ENCODE measurements around the gene TAC4.

DNA sequence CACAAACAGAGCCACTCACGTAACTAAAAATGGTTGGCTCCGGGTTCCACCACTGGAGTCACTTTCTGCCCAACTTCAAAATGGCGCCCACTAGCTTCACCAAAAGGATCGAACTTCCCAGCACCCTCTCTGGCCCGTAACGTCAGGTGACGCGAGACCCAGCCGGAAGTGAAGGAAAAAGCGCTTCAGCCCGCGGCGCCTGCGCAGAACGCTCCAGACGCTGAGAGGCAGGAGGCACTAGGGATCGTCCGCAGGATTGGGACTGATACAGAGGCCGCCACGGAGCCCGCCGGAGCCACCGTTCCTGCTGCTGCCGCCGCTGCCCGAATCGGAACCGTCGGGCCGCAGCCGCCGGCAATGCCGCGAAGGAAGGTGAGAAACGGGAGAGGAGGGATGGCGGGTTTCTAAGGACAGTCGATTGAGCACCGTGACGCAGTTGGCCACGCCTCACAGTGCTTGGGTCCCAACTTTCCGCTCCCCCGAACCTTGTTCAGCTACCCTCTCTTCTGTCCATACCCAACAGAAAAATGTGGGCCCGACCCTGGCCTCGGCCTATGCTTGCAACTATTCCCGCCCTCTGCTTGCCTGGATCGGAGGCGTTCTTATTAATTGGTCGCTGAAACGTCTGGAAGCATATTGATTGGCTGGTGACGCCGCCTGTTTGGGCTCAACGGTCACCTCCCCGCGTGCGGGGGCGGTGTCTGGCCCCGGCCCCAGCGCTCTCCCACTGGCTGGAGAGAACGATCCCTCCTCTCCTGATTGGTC is 59.2 kb downstream of the TAC4 start, which contains the start of gene KAT7:
- TF ChIP-seq POLR2A (IDR thresholded peaks at IDR 0.05; ENCODE audit: low read length), result peak; percentile 63
- no peak for TF ChIP-seq RNF2 (IDR thresholded peaks at IDR 0.05; ENCODE audit: borderline replicate concordance, low read depth)
- TF ChIP-seq SREBF2 (IDR thresholded peaks at IDR 0.05), result no peak
- TF ChIP-seq, protein P1, sequence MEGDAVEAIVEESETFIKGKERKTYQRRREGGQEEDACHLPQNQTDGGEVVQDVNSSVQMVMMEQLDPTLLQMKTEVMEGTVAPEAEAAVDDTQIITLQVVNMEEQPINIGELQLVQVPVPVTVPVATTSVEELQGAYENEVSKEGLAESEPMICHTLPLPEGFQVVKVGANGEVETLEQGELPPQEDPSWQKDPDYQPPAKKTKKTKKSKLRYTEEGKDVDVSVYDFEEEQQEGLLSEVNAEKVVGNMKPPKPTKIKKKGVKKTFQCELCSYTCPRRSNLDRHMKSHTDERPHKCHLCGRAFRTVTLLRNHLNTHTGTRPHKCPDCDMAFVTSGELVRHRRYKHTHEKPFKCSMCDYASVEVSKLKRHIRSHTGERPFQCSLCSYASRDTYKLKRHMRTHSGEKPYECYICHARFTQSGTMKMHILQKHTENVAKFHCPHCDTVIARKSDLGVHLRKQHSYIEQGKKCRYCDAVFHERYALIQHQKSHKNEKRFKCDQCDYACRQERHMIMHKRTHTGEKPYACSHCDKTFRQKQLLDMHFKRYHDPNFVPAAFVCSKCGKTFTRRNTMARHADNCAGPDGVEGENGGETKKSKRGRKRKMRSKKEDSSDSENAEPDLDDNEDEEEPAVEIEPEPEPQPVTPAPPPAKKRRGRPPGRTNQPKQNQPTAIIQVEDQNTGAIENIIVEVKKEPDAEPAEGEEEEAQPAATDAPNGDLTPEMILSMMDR (IDR thresholded peaks at IDR 0.05), result no peak
- TF ChIP-seq JUNB (IDR thresholded peaks at IDR 0.05), result no peak
- TF ChIP-seq CHD2 (IDR thresholded peaks at IDR 0.05; ENCODE audit: low read length, partially characterized antibody), result peak; percentile 56
- peak; percentile 70 to 88 for TF ChIP-seq JUN (IDR thresholded peaks at IDR 0.05)
- no peak for TF ChIP-seq MAFK (IDR thresholded peaks at IDR 0.05; ENCODE audit: partially characterized antibody)
